HG03520 (cell line): ENCODE data around the gene FAM3A.
A peak's percentile ranks its signal among the peaks of the same experiment; 100 is the strongest.
"Not testable (repeated sequence)": the region's sequence is repeated elsewhere in the genome, so short reads cannot be mapped to it uniquely, and the experiment has no call there.

Experiments
- ATAC-seq: cut with Tn5 transposase; IDR thresholded peaks from one replicate; pipeline ENCODE4 v1.9.1; 2021; ENCODE audit warnings: mild to moderate bottlenecking, moderate library complexity; ENCODE audit not compliant: unreplicated experiment

FAM3A gene

DNA sequence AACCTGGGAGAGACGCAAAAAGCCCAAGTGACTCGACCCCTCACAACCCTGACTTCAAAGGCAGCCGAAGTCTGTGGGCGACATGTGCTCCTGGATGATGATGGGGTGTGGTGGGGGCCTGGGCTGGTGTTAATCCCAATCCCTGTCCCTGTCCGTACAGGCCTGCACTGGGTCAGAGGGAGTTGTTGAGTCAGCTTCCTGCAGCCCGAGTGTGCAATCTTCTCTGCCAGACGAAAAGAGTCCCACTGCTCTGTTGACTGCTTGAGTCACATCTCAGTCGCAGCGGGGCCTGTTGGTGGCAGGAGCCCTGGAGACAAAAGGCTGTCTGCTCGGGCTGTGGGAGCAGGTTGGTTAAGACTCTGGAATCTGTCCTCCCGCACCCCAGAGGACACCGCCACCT, 10.3 kb downstream of the FAM3A start:
- ATAC-seq = no peak

DNA sequence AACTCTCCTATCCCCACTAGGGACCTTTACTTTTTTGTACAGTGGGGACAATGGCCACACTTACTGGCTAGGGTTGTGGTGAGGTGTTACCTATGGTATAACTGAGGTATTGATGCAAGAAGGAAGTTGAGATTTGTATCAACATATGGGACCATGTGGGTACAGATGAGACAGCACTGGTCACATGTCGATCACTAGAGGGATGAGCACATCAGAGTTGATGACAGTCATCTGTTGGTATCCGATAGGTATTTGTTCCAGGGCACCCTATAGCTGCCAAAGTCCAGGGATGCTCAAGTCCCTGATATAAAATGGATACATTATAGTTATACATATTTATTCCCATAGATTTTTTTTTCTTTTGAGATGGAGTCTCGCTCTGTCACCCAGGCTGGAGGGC, 13.0 kb downstream of the FAM3A start:
- no peak for ATAC-seq

DNA sequence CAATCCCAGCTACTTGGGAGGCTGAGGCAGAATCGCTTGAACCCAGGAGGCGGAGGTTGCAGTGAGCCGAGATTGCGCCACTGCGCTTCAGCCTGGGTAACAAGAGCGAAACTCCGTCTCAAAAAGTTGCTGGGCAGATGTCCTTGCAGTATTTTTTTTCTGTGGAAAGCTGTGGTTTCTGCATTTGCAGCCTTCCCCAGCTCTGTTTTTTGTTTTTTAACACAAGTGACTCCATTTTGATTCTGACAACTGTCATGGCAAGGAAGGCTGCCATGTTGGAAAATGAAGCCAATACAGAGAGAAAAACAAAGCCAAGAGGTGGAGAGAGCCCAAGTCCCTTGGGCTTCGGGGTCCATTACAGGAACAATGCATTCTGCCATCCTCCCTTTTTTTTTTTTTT, 13.9 kb downstream of the FAM3A start:
- ATAC-seq = no peak

- not testable (repeated sequence) for ATAC-seq
These were observed 14.6 kb downstream of the FAM3A start for GRCh38 chrX:154501423-154501822.

- not testable (repeated sequence) for ATAC-seq
These were observed 19.4 kb downstream of the FAM3A start for GRCh38 chrX:154496591-154497137.

DNA sequence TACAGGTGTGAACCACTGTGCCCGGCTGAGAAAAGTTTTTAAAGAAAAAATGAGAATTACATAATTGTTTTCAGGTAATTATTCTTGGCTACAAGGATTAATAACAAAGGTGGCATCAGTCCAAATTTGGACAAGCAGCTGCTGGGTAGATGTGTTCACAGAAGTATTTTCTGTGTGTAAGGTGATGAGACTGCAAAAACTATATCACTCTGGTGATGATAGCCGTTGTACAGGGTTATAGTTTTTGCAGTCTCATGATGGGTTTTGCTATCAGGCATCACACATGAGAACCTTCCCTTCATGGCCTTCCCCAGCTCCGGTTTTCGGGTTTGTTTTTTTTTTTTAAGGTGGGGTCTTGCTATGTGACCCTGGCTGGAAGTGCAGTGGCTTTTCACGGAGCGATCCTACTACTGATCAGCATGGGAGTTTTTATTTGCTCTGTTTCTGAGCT, 20.5 kb downstream of the FAM3A start:
- ATAC-seq = no peak

DNA sequence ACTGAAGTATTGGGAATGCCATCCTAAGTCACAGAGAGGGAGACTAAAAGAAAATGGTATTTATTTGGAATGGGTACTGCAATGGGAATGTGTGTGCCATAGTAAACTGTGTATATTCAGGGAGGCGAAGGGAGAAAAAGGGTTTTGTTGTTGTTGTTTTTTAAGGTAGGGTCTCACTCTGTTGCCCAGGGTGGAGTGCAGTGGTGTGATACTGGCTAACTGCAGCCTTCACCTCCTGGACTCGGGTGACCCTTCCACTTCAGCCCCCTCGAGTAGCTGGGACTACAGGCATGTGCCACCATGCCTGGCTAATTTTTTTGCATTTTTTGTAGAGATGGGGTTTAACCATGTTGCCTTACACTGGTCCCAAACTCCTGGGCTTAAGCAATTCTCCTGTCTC, 21.3 kb downstream of the FAM3A start:
- no peak for ATAC-seq

DNA sequence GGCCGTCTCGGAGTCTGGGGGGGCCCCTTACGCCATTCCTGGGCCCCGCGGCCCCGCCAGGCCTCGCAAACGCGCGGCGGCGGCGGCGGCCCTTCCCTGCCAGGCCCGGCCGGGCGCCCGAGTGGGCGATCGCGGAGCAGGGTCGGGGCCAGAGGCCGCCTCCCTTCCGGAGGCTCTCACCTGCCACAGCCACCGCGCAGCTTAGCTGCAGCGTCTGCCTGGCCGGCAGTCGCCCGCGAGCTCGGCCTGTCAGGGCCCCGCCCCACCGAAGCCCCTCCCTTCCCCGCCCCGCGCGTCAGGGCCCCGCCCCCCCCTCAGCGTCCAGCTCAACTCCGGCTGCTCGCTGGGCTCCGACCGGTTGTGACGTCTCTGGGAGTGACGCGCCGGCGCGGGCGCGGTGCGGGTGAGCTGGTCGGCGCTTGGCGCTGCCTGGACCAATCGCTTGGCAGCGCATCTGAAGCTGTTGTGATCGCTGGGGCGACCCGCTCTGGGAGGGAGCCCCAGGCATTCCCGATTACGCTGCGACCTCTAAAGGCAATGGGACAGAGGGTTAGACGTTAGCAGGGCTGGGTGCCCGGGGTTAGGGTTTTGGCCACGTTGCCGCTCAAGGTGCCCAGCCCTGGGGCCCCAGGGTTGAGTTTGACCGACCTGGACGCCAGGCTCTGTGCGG, 25.5 kb downstream of the FAM3A start, which contains the start of gene SLC10A3:
TSS of gene SLC10A3 (minus strand) at position 216 of the 670 bp plus-strand sequence. CDS start 1,689 bp downstream, outside the sequence.
- peak; percentile 67 for ATAC-seq

- ATAC-seq = peak; percentile 21
These were observed 26.0 kb downstream of the FAM3A start for GRCh38 chrX:154490021-154490413.

GRCh38 chrX:154489182-154489581, 26.9 kb downstream of the FAM3A start:
- ATAC-seq = no peak

GRCh38 chrX:154488336-154489075, 27.5 kb downstream of the FAM3A start:
- no peak for ATAC-seq

- ATAC-seq = no peak
These were observed 28.3 kb downstream of the FAM3A start for GRCh38 chrX:154487518-154488290.

DNA sequence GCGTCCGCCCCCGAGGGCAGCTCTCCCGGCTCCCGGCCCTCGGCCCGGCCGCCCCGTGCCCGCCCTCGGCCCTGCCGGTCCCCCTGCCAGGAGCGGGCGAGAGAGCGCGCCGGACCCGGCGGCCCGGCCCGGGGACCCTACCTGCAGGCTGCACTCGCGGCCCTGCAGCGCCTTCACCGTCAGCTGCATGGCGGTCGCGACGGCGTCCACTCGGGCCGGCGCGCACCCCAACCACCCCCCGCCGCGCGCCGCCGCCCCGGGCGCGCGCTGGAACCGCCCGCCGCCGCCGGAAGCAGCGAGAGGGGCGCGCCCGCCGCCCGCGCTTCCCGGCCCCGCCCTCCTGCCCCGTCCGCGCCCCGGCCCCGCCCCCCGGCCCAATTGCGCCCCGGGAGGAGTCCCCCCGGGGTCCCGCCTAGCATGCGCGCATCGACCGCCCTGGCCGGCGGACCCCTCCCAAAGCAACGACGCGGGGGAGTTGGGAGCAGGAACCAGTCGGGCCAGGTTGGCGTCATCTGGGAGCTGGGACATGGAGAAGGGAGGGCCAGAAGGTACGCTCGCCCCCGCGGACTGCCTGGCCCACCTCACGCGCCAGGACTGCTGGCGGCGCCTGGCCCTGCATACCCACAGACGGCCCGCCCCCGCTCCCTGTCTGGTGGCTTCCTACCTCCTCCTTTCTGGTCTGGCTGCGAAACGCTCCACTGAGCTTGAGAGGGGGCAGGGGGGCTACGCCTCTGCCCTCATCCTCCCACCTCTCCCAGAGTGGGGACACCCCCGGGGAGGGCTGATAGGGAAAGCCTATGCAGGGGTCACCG, 29.4 kb downstream of the FAM3A start, which contains the start of gene UBL4A:
TSS of gene UBL4A (minus strand) at position 220 of the 812 bp plus-strand sequence. CDS start at position 189, 31 bp downstream.
- ATAC-seq = no peak

DNA sequence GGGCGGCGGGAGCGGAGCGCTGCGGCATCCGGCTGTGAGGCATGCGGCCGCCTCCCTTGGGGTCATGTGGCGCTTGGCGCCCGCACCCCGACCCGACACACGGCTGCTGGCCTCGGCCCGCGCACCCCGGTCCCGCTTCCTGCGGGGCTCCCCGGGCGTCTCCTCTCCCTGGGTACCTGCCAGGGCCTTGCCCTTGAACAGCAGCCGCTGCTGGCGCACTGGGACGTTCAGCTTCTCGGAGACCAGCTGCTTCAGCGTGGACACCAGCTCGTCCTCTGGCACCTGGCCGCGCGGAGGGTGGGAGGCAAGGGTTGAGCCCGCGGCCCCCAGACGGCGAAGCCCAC, 30.0 kb downstream of the FAM3A start:
- no peak for ATAC-seq

- ATAC-seq = no peak
These were observed 30.6 kb downstream of the FAM3A start for GRCh38 chrX:154485150-154486051.

- ATAC-seq = no peak
These were observed 31.5 kb downstream of the FAM3A start for GRCh38 chrX:154484255-154485149.

GRCh38 chrX:154483325-154483724, 32.7 kb downstream of the FAM3A start:
- no peak for ATAC-seq

GRCh38 chrX:154482786-154483185, 33.2 kb downstream of the FAM3A start:
- ATAC-seq = no peak
